Brain microvascular endothelial cell (primary cell): ENCODE measurements around the gene PDXP.

Experiments used
- DNase-seq: peaks from one replicate; pipeline ENCODE4 v3.0.0-alpha.2; 2020
- H3K27ac ChIP-seq: fragments of 250-450 bp; sonication (Bioruptor Pico); 2 replicates; pipeline ENCODE4 v1.5.1; 2020; ENCODE audit warnings: mild to moderate bottlenecking, moderate library complexity
- H3K27me3 ChIP-seq: fragments of 250-450 bp; sonication (Bioruptor Pico); replicated peaks from 2 replicates; pipeline ENCODE4 v1.5.1; 2020; ENCODE audit warnings: mild to moderate bottlenecking
- H3K36me3 ChIP-seq: fragments of 250-450 bp; sonication (Bioruptor Pico); replicated peaks from 2 replicates; pipeline ENCODE4 v1.5.1; 2020; ENCODE audit warnings: mild to moderate bottlenecking
- H3K4me3 ChIP-seq: 2 replicates; pipeline ENCODE4 v1.5.1; 2011; ENCODE audit warnings: low read depth, mild to moderate bottlenecking, control low read depth, low read length, moderate library complexity
- CTCF ChIP-seq: IDR thresholded peaks from 2 replicates; pipeline ENCODE4 v1.5.1; 2011; ENCODE audit warnings: low read depth, mild to moderate bottlenecking, moderate library complexity, low read length, control low read depth, inconsistent platforms; ENCODE audit errors: missing control alignments
- in situ Hi-C: cut with HindIII; loops from 2 replicates; pipeline ENCODE4 v1.10.0; 2017; ENCODE audit warnings: low sequenced_read_pairs, low pct_ligation_motif_present

PDXP gene

GRCh38 chr22:37681001-37681424, 22.5 kb downstream of the PDXP start:
- no peak for TF ChIP-seq CTCF
- in situ Hi-C loops = no loop called here
- H3K27ac ChIP-seq = peak overlapping the region; percentile 5
- peaks cover 27% of the 10 kb centered on the region for H3K36me3 ChIP-seq
- H3K4me3 ChIP-seq = no peak overlapping the region
- H3K27me3 ChIP-seq = no peaks in the 10 kb centered on the region
- DNase-seq = peak; percentile 37

DNA sequence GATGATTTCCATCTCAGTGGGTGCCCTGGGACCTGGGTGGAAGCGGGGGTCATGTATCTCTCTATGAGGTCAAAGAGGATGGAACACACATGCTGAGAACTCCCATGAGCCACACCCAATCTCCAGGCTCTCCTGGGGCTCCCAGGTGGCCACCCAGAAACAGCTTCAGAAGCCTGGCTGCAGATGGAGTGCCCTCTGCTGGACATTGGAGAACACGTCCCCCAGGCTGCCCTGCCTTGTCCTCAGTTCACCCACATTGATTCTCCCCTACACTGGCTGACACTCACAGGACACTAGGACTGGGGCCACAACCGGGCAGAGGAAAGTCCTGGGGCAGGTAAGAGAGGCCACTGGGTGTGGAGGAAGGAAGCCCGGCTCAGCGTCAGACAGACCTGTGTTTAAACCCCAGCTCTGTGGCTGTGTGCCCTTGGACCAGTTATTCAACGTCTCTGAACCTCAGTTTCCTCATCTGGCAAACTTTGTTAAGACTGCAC, 23.1 kb downstream of the PDXP start:
- DNase-seq = peak; percentile 70
- Histone ChIP-seq H3K27ac (peak overlapping the region; percentile 5), H3K27me3 (no peaks in the 10 kb centered on the region), H3K36me3 (peaks cover 27% of the 10 kb centered on the region), H3K4me3 (no peak overlapping the region)
- in situ Hi-C loops = no loop called here
- TF ChIP-seq CTCF = peak; percentile 98

GRCh38 chr22:37684803-37685615, 26.5 kb downstream of the PDXP start:
- no peak for DNase-seq
- Histone ChIP-seq H3K27me3 (no peaks in the 10 kb centered on the region), H3K4me3 (no peak overlapping the region), H3K27ac (no peak overlapping the region), H3K36me3 (peaks cover 12% of the 10 kb centered on the region)
- in situ Hi-C loops = no loop called here
- TF ChIP-seq CTCF = no peak

DNA sequence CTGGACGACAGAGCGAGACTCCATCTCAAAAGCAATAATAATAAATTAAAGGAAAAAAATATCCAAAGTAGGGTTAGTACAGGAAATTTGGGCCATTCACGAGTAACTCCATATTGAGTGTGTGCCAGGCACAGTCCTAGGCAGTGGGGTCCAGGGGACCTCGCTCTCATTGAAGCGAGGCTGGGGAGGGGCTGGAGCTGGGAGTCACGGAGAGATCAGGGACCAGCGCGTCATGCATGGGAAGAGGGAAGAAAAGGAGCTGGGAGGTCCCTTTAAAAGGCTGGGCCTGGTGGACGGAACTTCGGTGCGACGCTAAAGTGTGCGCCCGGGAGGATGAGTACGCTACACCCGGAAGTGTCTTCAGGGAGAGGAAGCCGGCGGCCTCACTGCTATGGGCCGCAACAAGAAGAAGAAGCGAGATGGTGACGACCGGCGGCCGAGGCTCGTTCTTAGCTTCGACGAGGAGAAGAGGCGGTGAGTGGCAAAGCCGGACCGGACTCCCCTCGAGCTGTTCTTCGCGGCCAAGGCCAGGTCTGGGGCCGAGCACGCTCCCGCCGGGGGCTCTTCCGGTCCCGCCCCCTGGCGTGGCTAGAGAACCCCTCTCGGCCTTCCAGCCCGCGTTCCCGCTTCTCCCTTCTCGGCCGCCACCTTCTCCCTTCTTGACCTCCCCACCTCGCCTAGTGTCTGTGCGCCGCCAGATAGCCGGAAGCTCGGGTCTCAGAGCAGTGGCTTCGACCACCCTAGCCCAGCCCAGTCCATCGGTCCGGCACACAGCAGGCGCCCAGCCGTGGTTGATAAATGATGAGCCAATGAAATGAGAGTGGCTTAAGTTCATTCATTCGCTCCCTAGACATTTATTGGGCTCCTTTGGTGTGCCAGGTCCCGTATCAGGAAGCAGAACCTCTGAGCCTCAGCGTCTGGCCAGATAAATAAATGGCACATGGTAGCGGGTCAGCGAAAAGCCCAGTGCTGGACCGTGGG, 27.8 kb downstream of the PDXP start, which contains the start of gene NOL12:
Gene NOL12, plus strand, starts transcription at position 342 of the 981 bp plus-strand sequence. Its CDS starts 50 bp downstream, at position 392.
- peak within 1 kb of the TSS; percentile 67 for H3K27ac ChIP-seq
- in situ Hi-C loops = no loop called here
- peak; percentile 4 for TF ChIP-seq CTCF
- peaks cover 10% of the 10 kb centered on the region for H3K36me3 ChIP-seq
- no peaks in the 10 kb centered on the region for H3K27me3 ChIP-seq
- H3K4me3 ChIP-seq = peak within 1 kb of the TSS; percentile 95
- peak; percentile 77 for DNase-seq

GRCh38 chr22:37690407-37690806, 31.9 kb downstream of the PDXP start:
- TF ChIP-seq CTCF = no peak
- in situ Hi-C loops = no loop called here
- no peak for DNase-seq
- no peak overlapping the region for H3K27ac ChIP-seq
- H3K36me3 ChIP-seq = peaks cover 18% of the 10 kb centered on the region
- no peak overlapping the region for H3K4me3 ChIP-seq
- no peaks in the 10 kb centered on the region for H3K27me3 ChIP-seq
